RWPE2 (cell line): Measurements from ENCODE around the gene SLC35F3.

Experiments
- ATAC-seq: fragments of 200-7000 bp; cut with Tn5 transposase; 3 replicates; pipeline ENCODE4 v1.9.1; 2021; ENCODE audit warnings: low read depth
- DNase-seq: peaks from one replicate; pipeline ENCODE4 v3.0.0-alpha.2; 2020; ENCODE audit warnings: low spot score
- H3K27ac ChIP-seq: fragments of 450-650 bp; 2 replicates; pipeline ENCODE4 v1.5.1; 2017; ENCODE audit warnings: mild to moderate bottlenecking; ENCODE audit not compliant: poor library complexity, severe bottlenecking
- H3K27me3 ChIP-seq: fragments of 250-450 bp; sonication (Bioruptor Pico); 2 replicates; pipeline ENCODE4 v1.5.1; 2021; ENCODE audit warnings: mild to moderate bottlenecking, moderate library complexity; ENCODE audit not compliant: insufficient read depth, poor library complexity, severe bottlenecking
- H3K36me3 ChIP-seq: fragments of 250-450 bp; sonication (Bioruptor Pico); 2 replicates; pipeline ENCODE4 v1.5.1; 2020; ENCODE audit warnings: low read depth, mild to moderate bottlenecking, moderate library complexity
- H3K4me1 ChIP-seq: fragments of 250-450 bp; sonication (Bioruptor Pico); 2 replicates; pipeline ENCODE4 v1.5.1; 2021; ENCODE audit warnings: mild to moderate bottlenecking, moderate library complexity; ENCODE audit not compliant: insufficient read depth, poor library complexity, severe bottlenecking
- H3K4me3 ChIP-seq: fragments of 250-450 bp; sonication (Bioruptor Pico); 2 replicates; pipeline ENCODE4 v1.5.1; 2021; ENCODE audit warnings: mild to moderate bottlenecking, moderate library complexity; ENCODE audit not compliant: severe bottlenecking
- H3K9me3 ChIP-seq: fragments of 250-450 bp; sonication (Bioruptor Pico); 2 replicates; pipeline ENCODE4 v1.5.1; 2021; ENCODE audit warnings: mild to moderate bottlenecking, moderate library complexity; ENCODE audit not compliant: severe bottlenecking
- TF ChIP-seq, protein P1 (sequence below): fragments of 450-650 bp; IDR thresholded peaks from one replicate; pipeline ENCODE4 v1.5.1; 2017; ENCODE audit warnings: mild to moderate bottlenecking, moderate library complexity; ENCODE audit not compliant: poor library complexity, severe bottlenecking

Gene SLC35F3

DNA sequence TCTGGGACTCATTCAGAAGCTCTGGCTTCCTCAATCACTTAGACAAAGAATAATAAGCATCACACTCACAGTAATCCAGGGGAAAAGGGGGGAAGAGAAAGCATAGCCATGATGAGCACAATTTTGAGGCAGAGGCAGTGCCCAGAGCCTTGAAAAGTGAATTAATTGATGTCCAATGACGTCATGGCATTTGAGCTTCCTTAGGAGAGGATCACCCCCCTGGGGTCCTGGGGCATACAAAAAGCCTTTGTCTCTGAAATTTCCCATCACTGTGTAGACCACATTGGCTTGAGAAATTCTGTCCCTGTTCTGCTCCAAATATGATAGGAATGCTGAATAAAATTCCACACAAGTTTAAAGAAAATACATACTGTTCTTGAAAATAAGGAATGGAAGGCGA, 384.5 kb downstream of the SLC35F3 start:
- Histone ChIP-seq H3K27me3 (no peaks in the 10 kb centered on the region), H3K27ac (no peak overlapping the region), H3K4me1 (no peaks in the 10 kb centered on the region), H3K36me3 (no peaks in the 10 kb centered on the region), H3K4me3 (no peak overlapping the region), H3K9me3 (no peaks in the 10 kb centered on the region)
- ATAC-seq (no peak), DNase-seq (no peak)
- TF ChIP-seq, protein P1, sequence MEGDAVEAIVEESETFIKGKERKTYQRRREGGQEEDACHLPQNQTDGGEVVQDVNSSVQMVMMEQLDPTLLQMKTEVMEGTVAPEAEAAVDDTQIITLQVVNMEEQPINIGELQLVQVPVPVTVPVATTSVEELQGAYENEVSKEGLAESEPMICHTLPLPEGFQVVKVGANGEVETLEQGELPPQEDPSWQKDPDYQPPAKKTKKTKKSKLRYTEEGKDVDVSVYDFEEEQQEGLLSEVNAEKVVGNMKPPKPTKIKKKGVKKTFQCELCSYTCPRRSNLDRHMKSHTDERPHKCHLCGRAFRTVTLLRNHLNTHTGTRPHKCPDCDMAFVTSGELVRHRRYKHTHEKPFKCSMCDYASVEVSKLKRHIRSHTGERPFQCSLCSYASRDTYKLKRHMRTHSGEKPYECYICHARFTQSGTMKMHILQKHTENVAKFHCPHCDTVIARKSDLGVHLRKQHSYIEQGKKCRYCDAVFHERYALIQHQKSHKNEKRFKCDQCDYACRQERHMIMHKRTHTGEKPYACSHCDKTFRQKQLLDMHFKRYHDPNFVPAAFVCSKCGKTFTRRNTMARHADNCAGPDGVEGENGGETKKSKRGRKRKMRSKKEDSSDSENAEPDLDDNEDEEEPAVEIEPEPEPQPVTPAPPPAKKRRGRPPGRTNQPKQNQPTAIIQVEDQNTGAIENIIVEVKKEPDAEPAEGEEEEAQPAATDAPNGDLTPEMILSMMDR = no peak

DNA sequence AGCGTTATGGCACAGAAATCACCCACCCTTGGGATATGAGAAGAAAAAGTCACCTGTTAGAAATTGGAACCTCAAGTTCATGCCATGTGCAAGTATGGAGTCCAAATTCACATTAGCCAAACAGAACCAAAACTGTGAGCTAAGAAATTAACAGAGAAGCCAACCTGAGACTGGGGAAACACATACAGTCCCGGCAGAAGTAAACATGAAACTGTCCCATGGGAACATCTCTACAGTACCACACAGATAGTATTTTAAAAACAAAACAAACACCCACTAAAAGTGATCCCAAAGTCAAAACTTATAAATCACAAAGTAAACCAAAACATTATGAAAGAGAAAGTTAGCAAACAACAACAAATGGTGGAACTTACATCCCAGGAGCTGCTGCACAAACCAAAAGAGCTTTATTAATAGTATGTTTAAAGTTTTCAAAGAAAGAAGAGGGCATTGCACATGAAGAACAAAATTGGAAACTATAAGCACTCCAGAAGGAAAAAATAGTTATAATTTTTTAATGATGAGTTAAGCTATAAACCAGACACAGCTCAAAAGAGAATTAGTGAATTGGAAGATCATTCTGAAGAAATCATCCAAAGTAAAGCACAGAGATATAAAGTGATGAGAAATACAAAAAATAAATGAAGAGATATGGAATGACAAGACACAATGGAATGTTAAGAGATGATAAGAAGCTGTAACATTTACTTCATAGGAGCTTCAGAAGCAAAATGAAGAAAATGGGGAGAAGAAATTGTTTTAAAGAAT, 385.2 kb downstream of the SLC35F3 start:
- H3K9me3 ChIP-seq = no peaks in the 10 kb centered on the region
- no peaks in the 10 kb centered on the region for H3K4me1 ChIP-seq
- H3K27me3 ChIP-seq = no peaks in the 10 kb centered on the region
- no peak overlapping the region for H3K27ac ChIP-seq
- no peaks in the 10 kb centered on the region for H3K36me3 ChIP-seq
- no peak for DNase-seq
- ATAC-seq = no peak
- TF ChIP-seq, protein P1 = no peak
- no peak overlapping the region for H3K4me3 ChIP-seq

DNA sequence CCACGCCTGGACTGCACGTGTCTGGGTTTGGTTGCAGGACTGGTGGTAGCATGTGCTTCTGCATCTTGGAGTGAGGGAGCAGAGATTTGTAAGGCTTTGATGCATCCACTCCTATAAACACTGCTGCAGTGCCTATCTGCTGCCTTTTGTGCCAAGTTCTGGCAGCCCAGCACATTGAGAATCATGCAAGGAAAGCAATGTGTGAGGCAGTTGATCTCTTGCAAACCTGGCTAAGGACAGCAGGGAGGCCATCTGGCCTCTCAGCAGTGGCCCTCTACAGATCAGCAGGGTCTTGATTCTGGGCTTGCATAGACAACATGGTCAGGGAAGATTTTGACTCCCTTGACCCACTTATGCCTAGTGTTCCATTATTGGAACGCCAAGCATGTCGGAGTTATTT, 387.5 kb downstream of the SLC35F3 start:
- Histone ChIP-seq H3K27me3 (no peaks in the 10 kb centered on the region), H3K36me3 (no peaks in the 10 kb centered on the region)

DNA sequence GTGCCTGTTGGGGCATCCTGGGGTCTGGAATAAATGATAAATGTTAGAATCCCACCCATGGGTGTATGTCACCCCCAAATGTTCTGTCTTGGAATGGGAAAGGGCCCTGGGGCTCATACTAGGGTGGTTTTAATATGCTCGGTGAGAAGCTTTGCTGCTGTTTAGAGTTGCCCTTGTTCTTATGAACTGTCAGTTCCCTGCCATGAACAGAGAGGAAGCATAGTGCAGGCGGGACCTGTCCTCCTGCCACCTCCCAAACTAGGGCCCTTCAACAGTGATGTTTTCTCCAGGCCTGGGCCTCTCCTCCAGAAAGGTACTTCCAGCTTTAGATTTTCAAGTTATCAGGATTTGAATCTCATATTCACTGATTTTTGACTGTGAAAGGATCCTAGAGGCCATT, 388.1 kb downstream of the SLC35F3 start:
- no peaks in the 10 kb centered on the region for H3K9me3 ChIP-seq
- ATAC-seq = no peak
- H3K4me1 ChIP-seq = no peaks in the 10 kb centered on the region
- DNase-seq = no peak
- no peak overlapping the region for H3K27ac ChIP-seq
- H3K4me3 ChIP-seq = no peak overlapping the region
- no peaks in the 10 kb centered on the region for H3K27me3 ChIP-seq
- H3K36me3 ChIP-seq = no peaks in the 10 kb centered on the region
- TF ChIP-seq, protein P1 = no peak

More for the DNA sequence above, 387.5 kb downstream of the SLC35F3 start:
- TF ChIP-seq, protein P1 = no peak
- Histone ChIP-seq H3K9me3 (no peaks in the 10 kb centered on the region), H3K27ac (no peak overlapping the region), H3K4me3 (no peak overlapping the region), H3K4me1 (no peaks in the 10 kb centered on the region)
- DNase-seq (no peak), ATAC-seq (no peak)

DNA sequence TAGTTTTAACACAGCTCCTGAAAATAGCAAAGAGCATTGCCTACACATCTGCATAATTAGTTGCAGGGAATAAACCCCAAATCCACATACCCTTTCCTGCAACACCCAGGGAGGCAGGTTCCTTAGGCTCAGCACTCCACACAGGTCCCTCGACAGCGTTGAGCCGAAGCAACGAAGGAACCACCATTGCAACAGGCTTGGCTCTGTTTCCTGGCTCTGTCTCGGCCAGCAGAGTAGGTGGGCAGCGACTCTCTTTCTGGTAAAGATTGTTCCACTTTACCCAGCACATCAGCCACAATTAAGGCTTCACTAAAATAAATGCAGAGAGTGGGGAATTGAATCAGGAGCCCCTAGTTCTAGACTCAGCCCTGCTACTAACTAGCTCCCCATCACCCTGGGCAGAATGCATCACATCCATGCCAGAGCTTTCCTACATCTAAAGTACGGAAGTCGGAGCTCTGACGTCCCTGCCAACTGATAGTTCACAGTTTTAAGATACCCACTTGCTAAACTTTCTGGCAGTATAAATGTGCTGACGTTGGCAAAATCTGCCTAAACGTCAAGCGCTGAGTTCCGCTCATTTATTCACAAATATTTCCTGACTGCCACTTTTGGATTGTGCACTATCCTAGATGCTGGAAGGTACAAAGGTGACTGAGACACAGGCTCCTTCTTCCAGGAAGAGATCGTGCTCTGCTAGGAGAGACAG, 389.8 kb downstream of the SLC35F3 start:
- Histone ChIP-seq H3K27ac (no peak overlapping the region), H3K36me3 (no peaks in the 10 kb centered on the region), H3K4me3 (no peak overlapping the region), H3K4me1 (no peaks in the 10 kb centered on the region), H3K9me3 (no peaks in the 10 kb centered on the region), H3K27me3 (no peaks in the 10 kb centered on the region)
- no peak for DNase-seq
- TF ChIP-seq, protein P1 = no peak
- ATAC-seq = no peak
